ENCODE measurements around the gene CPEB3.

DNA sequence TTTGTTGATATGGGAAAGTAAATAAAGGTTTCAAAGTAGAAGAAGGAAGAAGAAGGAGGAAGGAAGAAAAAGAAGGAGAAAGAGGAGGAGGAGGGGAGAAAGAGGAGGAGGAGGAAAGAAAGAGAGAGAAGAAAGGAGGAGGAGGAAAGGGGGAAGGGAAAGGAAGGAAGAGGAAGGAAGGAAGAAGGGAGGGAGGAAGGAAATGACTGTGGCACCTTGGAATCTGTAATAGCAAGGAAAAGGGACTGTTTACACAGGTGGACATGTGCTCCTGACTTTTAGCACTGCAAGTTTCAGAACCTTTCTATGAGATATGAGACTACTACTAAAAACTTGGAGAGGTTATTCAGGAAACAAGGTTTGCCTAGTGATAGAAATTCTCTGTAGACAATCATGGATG is 214.2 kb downstream of the CPEB3 start:
- TF ChIP-seq, protein P1, sequence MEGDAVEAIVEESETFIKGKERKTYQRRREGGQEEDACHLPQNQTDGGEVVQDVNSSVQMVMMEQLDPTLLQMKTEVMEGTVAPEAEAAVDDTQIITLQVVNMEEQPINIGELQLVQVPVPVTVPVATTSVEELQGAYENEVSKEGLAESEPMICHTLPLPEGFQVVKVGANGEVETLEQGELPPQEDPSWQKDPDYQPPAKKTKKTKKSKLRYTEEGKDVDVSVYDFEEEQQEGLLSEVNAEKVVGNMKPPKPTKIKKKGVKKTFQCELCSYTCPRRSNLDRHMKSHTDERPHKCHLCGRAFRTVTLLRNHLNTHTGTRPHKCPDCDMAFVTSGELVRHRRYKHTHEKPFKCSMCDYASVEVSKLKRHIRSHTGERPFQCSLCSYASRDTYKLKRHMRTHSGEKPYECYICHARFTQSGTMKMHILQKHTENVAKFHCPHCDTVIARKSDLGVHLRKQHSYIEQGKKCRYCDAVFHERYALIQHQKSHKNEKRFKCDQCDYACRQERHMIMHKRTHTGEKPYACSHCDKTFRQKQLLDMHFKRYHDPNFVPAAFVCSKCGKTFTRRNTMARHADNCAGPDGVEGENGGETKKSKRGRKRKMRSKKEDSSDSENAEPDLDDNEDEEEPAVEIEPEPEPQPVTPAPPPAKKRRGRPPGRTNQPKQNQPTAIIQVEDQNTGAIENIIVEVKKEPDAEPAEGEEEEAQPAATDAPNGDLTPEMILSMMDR (conservative IDR thresholded peaks at IDR 0.05; ENCODE audit: low read length): no peak
- no peak for TF ChIP-seq EZH2phosphoT487 (IDR thresholded peaks at IDR 0.05; ENCODE audit: borderline replicate concordance, low read depth, low read length)
